Activated CD4-positive, alpha-beta T cell treated with anti-CD3 and anti-CD28 coated beads, Interleukin-2, amount 10 ng/mL, durations not matched to agents 7 days and 5 days (primary cell): Measurements from ENCODE around the gene BTBD3. TPM values are rescaled to one million over a fixed set of nuclear protein-coding genes. Genes with fewer than 3 reads are reported as not detected.

ENCODE experiments used
- CTCF ChIA-PET: fragments of 350-600 bp; sonication (Branson Sonifier 250); formaldehyde crosslinking; loops from one replicate; lab custom pipeline; 2021; ENCODE audit warnings: antibody characterized with exemption; lab: Charles Lee
- POLR2A ChIA-PET: fragments of 350-600 bp; sonication (Branson Sonifier 250); formaldehyde crosslinking; loops from one replicate; lab custom pipeline; 2021; ENCODE audit warnings: antibody characterized with exemption; lab: Charles Lee
- DNase-seq: peaks from one replicate; pipeline ENCODE4 v3.0.0-alpha.2; 2020
- H3K27ac Mint-ChIP-seq: one replicate; pipeline ENCODE4 v1.8.0; 2021; ENCODE audit warnings: mild to moderate bottlenecking, moderate library complexity, mixed read lengths
- H3K27me3 Mint-ChIP-seq: one replicate; pipeline ENCODE4 v1.8.0; 2021; ENCODE audit warnings: mixed read lengths
- H3K36me3 Mint-ChIP-seq: one replicate; pipeline ENCODE4 v1.8.0; 2021; ENCODE audit warnings: low read depth, mixed read lengths
- H3K4me1 Mint-ChIP-seq: one replicate; pipeline ENCODE4 v1.8.0; 2021; ENCODE audit warnings: mixed read lengths
- H3K4me3 Mint-ChIP-seq: one replicate; pipeline ENCODE4 v1.8.0; 2021; ENCODE audit warnings: mild to moderate bottlenecking, moderate library complexity, mixed read lengths
- H3K9me3 Mint-ChIP-seq: one replicate; pipeline ENCODE4 v1.8.0; 2021; ENCODE audit warnings: mixed read lengths
- total RNA-seq, 2 experiments: library from RNA; stranded (reverse); gene quantifications; one replicate each; pipeline ENCODE4 v1.2.3, GENCODE V29; 2021

Gene BTBD3
- total RNA-seq, 2 experiments from 2014 or later, result 5.5 to 6.6 TPM

- H3K27me3 Mint-ChIP-seq, result no peaks in the 10 kb centered on the region
- H3K9me3 Mint-ChIP-seq, result no peaks in the 10 kb centered on the region
- peaks cover 5% of the 10 kb centered on the region for H3K4me1 Mint-ChIP-seq
- H3K27ac Mint-ChIP-seq, result no peak overlapping the region
- CTCF ChIA-PET, result no interaction called here
- POLR2A ChIA-PET, result no interaction called here
- no peak for DNase-seq
- H3K36me3 Mint-ChIP-seq, result peaks cover 3% of the 10 kb centered on the region
- H3K4me3 Mint-ChIP-seq, result no peak overlapping the region
Measured at GRCh38 chr20:11921321-11921720, 3.6 kb downstream of the BTBD3 start.

- ChIA-PET POLR2A (no interaction called here), CTCF (no interaction called here)
- Mint-ChIP-seq H3K9me3 (no peaks in the 10 kb centered on the region), H3K4me3 (no peak overlapping the region), H3K27ac (no peak overlapping the region), H3K36me3 (peaks cover 3% of the 10 kb centered on the region), H3K4me1 (peaks cover 5% of the 10 kb centered on the region), H3K27me3 (no peaks in the 10 kb centered on the region)
- DNase-seq, result no peak
Measured at GRCh38 chr20:11922561-11922960, 4.9 kb downstream of the BTBD3 start.

- Mint-ChIP-seq H3K27ac (no peak overlapping the region), H3K4me1 (no peaks in the 10 kb centered on the region), H3K9me3 (no peaks in the 10 kb centered on the region), H3K36me3 (peaks cover 3% of the 10 kb centered on the region), H3K4me3 (no peak overlapping the region), H3K27me3 (no peaks in the 10 kb centered on the region)
- CTCF ChIA-PET, result no interaction called here
- DNase-seq, result no peak
- POLR2A ChIA-PET, result no interaction called here
Measured at GRCh38 chr20:11924923-11925322, 7.2 kb downstream of the BTBD3 start.

- Mint-ChIP-seq H3K4me1 (no peaks in the 10 kb centered on the region), H3K27ac (no peak overlapping the region), H3K27me3 (no peaks in the 10 kb centered on the region), H3K36me3 (peaks cover 3% of the 10 kb centered on the region), H3K9me3 (no peaks in the 10 kb centered on the region), H3K4me3 (no peak overlapping the region)
- CTCF ChIA-PET, result no interaction called here
- no peak for DNase-seq
- POLR2A ChIA-PET, result no interaction called here
Measured at GRCh38 chr20:11926292-11926998, 8.8 kb downstream of the BTBD3 start.

- no peak overlapping the region for H3K27ac Mint-ChIP-seq
- H3K27me3 Mint-ChIP-seq, result no peaks in the 10 kb centered on the region
- no peaks in the 10 kb centered on the region for H3K36me3 Mint-ChIP-seq
- DNase-seq, result no peak
- ChIA-PET CTCF (no interaction called here), POLR2A (no interaction called here)
- no peaks in the 10 kb centered on the region for H3K4me1 Mint-ChIP-seq
- H3K4me3 Mint-ChIP-seq, result no peak overlapping the region
- H3K9me3 Mint-ChIP-seq, result no peaks in the 10 kb centered on the region
Measured at GRCh38 chr20:11929947-11930346, 12.3 kb downstream of the BTBD3 start.

- Mint-ChIP-seq H3K27ac (no peak overlapping the region), H3K9me3 (no peaks in the 10 kb centered on the region), H3K4me3 (no peak overlapping the region), H3K4me1 (no peaks in the 10 kb centered on the region), H3K27me3 (no peaks in the 10 kb centered on the region), H3K36me3 (no peaks in the 10 kb centered on the region)
- DNase-seq, result no peak
- ChIA-PET POLR2A (no interaction called here), CTCF (no interaction called here)
Measured at GRCh38 chr20:11935212-11936154, 17.8 kb downstream of the BTBD3 start.

GRCh38 chr20:11936157-11936556 is 18.5 kb downstream of the BTBD3 start:
- ChIA-PET POLR2A (no interaction called here), CTCF (no interaction called here)
- Mint-ChIP-seq H3K9me3 (no peaks in the 10 kb centered on the region), H3K27ac (no peak overlapping the region), H3K27me3 (no peaks in the 10 kb centered on the region), H3K4me3 (no peak overlapping the region), H3K4me1 (no peaks in the 10 kb centered on the region), H3K36me3 (no peaks in the 10 kb centered on the region)
- DNase-seq, result no peak

- Mint-ChIP-seq H3K27ac (no peak overlapping the region), H3K4me3 (no peak overlapping the region), H3K4me1 (no peaks in the 10 kb centered on the region), H3K9me3 (no peaks in the 10 kb centered on the region), H3K27me3 (no peaks in the 10 kb centered on the region), H3K36me3 (no peaks in the 10 kb centered on the region)
- ChIA-PET CTCF (interaction anchor here (0.5 kb wide), 1 partner anchor 16 kb away, joined by 3 read pairs; no protein-coding TSS in a partner anchor), POLR2A (no interaction called here)
- DNase-seq, result no peak
Measured at GRCh38 chr20:11937230-11937629, 19.5 kb downstream of the BTBD3 start.

- POLR2A ChIA-PET, result no interaction called here
- CTCF ChIA-PET, result interaction anchor here (0.6 kb wide), 1 partner anchor 237 kb away, joined by 3 read pairs; no protein-coding TSS in a partner anchor
- H3K4me3 Mint-ChIP-seq, result no peak overlapping the region
- H3K36me3 Mint-ChIP-seq, result no peaks in the 10 kb centered on the region
- no peak for DNase-seq
- H3K27ac Mint-ChIP-seq, result no peak overlapping the region
- H3K4me1 Mint-ChIP-seq, result no peaks in the 10 kb centered on the region
- no peaks in the 10 kb centered on the region for H3K27me3 Mint-ChIP-seq
- no peaks in the 10 kb centered on the region for H3K9me3 Mint-ChIP-seq
Measured at GRCh38 chr20:11941593-11942246, 24.0 kb downstream of the BTBD3 start.

GRCh38 chr20:11943778-11944177 is 26.1 kb downstream of the BTBD3 start:
- Mint-ChIP-seq H3K36me3 (no peaks in the 10 kb centered on the region), H3K4me1 (no peaks in the 10 kb centered on the region), H3K27ac (no peak overlapping the region), H3K9me3 (no peaks in the 10 kb centered on the region), H3K4me3 (no peak overlapping the region), H3K27me3 (no peaks in the 10 kb centered on the region)
- DNase-seq, result no peak
- ChIA-PET POLR2A (no interaction called here), CTCF (no interaction called here)

- Mint-ChIP-seq H3K27me3 (no peaks in the 10 kb centered on the region), H3K36me3 (no peaks in the 10 kb centered on the region), H3K27ac (no peak overlapping the region), H3K9me3 (no peaks in the 10 kb centered on the region), H3K4me1 (no peaks in the 10 kb centered on the region), H3K4me3 (no peak overlapping the region)
- CTCF ChIA-PET, result no interaction called here
- POLR2A ChIA-PET, result no interaction called here
- DNase-seq, result no peak
Measured at GRCh38 chr20:11948806-11949205, 31.1 kb downstream of the BTBD3 start.

- no peak for DNase-seq
- Mint-ChIP-seq H3K4me3 (no peak overlapping the region), H3K9me3 (no peaks in the 10 kb centered on the region), H3K27ac (no peak overlapping the region), H3K27me3 (no peaks in the 10 kb centered on the region), H3K36me3 (no peaks in the 10 kb centered on the region), H3K4me1 (no peaks in the 10 kb centered on the region)
- POLR2A ChIA-PET, result no interaction called here
- CTCF ChIA-PET, result no interaction called here
Measured at GRCh38 chr20:11949711-11950110, 32.0 kb downstream of the BTBD3 start.

- CTCF ChIA-PET, result no interaction called here
- no peaks in the 10 kb centered on the region for H3K9me3 Mint-ChIP-seq
- no peak overlapping the region for H3K27ac Mint-ChIP-seq
Measured at GRCh38 chr20:11951696-11952095, 34.0 kb downstream of the BTBD3 start.

More at GRCh38 chr20:11951696-11952095, 34.0 kb downstream of the BTBD3 start:
- POLR2A ChIA-PET, result no interaction called here
- H3K27me3 Mint-ChIP-seq, result no peaks in the 10 kb centered on the region
- H3K36me3 Mint-ChIP-seq, result no peaks in the 10 kb centered on the region
- DNase-seq, result no peak
- no peak overlapping the region for H3K4me3 Mint-ChIP-seq
- H3K4me1 Mint-ChIP-seq, result no peaks in the 10 kb centered on the region
